Activated T-cell treated with anti-CD3 and anti-CD28 coated beads, Interleukin-2, amount 50 U/mL, for 72 hours (primary cell): ENCODE results near the gene IFT81. TPM values are rescaled to one million over a fixed set of nuclear protein-coding genes. Genes with fewer than 3 reads are reported as not detected.

Experiments used
- ATAC-seq, 2 donors: fragments of 150-1000 bp; cut with Tn5 transposase; replicated peaks in 1 of 2; 2 replicates each; pipeline ENCODE4 v1.10.0; 2021; ENCODE audit warnings: moderate library complexity in 2 of 2, mild to moderate bottlenecking in 1 of 2
- DNase-seq, 2 donors: peaks; one replicate each; pipeline ENCODE4 v3.0.0; 2021 to 2022; ENCODE audit warnings: mixed read lengths in 1 of 2
- H3K27ac Mint-ChIP-seq: one replicate; pipeline ENCODE4 v1.8.0; 2022; ENCODE audit warnings: mild to moderate bottlenecking, moderate library complexity, mixed read lengths
- H3K27me3 Mint-ChIP-seq: one replicate; pipeline ENCODE4 v1.8.0; 2022; ENCODE audit warnings: low read depth, mixed read lengths
- H3K36me3 Mint-ChIP-seq, 2 donors: one replicate each; pipeline ENCODE4 v1.8.0; 2022; ENCODE audit warnings: mixed read lengths in 2 of 2, mild to moderate bottlenecking in 1 of 2; ENCODE audit not compliant: insufficient read depth in 2 of 2
- H3K4me1 Mint-ChIP-seq: one replicate; pipeline ENCODE4 v1.8.0; 2022; ENCODE audit warnings: low read depth, mixed read lengths
- H3K4me3 Mint-ChIP-seq, 2 donors: one replicate each; pipeline ENCODE4 v1.8.0; 2022; ENCODE audit warnings: mild to moderate bottlenecking in 2 of 2, mixed read lengths in 2 of 2, moderate library complexity in 2 of 2
- H3K9me3 Mint-ChIP-seq, 2 donors: one replicate each; pipeline ENCODE4 v1.8.0; 2022; ENCODE audit warnings: mixed read lengths in 2 of 2
- total RNA-seq, 2 donors: library from RNA; stranded (reverse); gene quantifications; one replicate each; pipeline ENCODE4 v1.2.3, GENCODE V29; 2022

IFT81 gene
- total RNA-seq, 2 donors from 2014 or later = 1.3 to 1.4 TPM

DNA sequence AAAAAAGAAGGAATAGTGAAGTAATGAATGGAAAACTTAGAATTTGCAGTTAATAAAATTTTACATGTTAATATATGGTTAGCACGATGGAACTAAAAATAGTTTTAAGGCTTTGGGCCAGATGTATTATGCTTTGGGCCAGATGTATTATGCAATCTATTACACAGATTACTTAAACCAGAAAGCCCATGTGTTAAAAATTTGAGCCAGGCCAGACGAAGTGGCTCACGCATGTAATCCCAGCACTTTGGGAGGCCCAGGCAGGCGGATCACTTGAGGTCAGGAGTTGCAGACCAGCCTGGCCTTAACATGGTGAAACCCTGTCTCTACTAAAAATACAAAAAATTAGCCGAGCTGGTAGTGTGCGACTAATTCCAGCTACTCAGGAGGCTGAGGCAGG lies 17.2 kb downstream of the IFT81 start:
- Mint-ChIP-seq H3K27me3 (no peaks in the 10 kb centered on the region), H3K9me3 (no peaks in the 10 kb centered on the region), H3K4me3 (no peak overlapping the region), H3K27ac (no peak overlapping the region), H3K36me3 (no peaks in the 10 kb centered on the region), H3K4me1 (no peaks in the 10 kb centered on the region)
- DNase-seq (no peak), ATAC-seq (no peak)

DNA sequence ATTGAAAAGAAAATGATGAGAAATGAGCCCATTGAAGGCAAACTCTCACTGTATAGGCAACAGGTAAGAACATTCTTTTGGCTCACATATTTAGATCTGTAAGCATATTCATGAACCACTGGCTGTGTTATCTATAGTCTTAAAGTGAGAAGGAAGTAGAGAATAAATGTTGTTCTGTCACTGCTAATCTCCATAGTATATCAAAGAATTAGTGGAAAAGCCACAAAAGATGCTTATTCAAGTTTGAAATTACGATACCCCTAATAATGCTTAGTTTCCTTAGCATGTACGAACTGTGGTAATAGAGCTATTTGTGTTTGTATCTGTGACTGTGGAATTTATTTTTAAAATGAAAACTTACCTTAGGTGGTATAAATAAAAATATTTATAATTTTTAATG lies 22.8 kb downstream of the IFT81 start:
- Mint-ChIP-seq H3K27ac (no peak overlapping the region), H3K36me3 (no peaks in the 10 kb centered on the region)

GRCh38 chr12:110149086-110149660 lies 25.0 kb downstream of the IFT81 start:
- Mint-ChIP-seq H3K4me1 (peaks cover 7% of the 10 kb centered on the region), H3K27me3 (no peaks in the 10 kb centered on the region), H3K9me3 (no peaks in the 10 kb centered on the region), H3K27ac (no peak overlapping the region), H3K36me3 (no peaks in the 10 kb centered on the region), H3K4me3 (no peak overlapping the region)
- ATAC-seq = no peak
- no peak for DNase-seq

More for the DNA sequence above, 22.8 kb downstream of the IFT81 start:
- H3K27me3 Mint-ChIP-seq = no peaks in the 10 kb centered on the region
- no peaks in the 10 kb centered on the region for H3K9me3 Mint-ChIP-seq
- H3K4me1 Mint-ChIP-seq = peaks cover 7% of the 10 kb centered on the region
- no peak for DNase-seq
- ATAC-seq = no peak
- no peak overlapping the region for H3K4me3 Mint-ChIP-seq

- ATAC-seq (no peak), DNase-seq (no peak)
- no peaks in the 10 kb centered on the region for H3K27me3 Mint-ChIP-seq
- H3K4me1 Mint-ChIP-seq = peaks cover 9% of the 10 kb centered on the region
- H3K36me3 Mint-ChIP-seq = peaks cover 9 to 13% of the 10 kb centered on the region in 2 donors
- no peak overlapping the region for H3K4me3 Mint-ChIP-seq
- H3K27ac Mint-ChIP-seq = no peak overlapping the region
- peaks cover 7% of the 10 kb centered on the region in 2 donors for H3K9me3 Mint-ChIP-seq
These were observed 32.6 kb downstream of the IFT81 start for GRCh38 chr12:110156766-110157165.

DNA sequence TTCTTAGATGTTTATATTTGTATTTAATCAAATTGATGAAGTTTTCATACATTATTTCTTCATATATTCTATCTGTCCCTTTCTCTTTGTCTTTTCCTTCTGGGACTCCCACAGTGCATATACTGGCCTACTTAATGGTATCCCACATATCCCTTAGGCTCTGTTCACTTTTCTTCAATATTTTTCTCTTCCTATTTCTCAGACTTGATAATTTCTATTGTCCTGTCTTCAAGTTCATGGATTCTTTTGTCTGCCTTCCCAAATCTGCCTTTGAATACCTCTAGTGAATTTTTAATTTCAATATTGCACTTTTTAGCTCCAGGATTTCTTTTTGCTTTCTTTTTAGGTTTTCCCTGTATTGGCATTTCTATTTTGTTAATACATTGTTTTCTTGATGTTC lies 33.4 kb downstream of the IFT81 start:
- H3K27ac Mint-ChIP-seq = no peak overlapping the region
- no peak for DNase-seq
- H3K9me3 Mint-ChIP-seq = peaks cover 7% of the 10 kb centered on the region in 2 donors
- H3K4me1 Mint-ChIP-seq = peaks cover 9% of the 10 kb centered on the region
- H3K36me3 Mint-ChIP-seq = peaks cover 9 to 13% of the 10 kb centered on the region in 2 donors
- H3K4me3 Mint-ChIP-seq = no peak overlapping the region
- no peaks in the 10 kb centered on the region for H3K27me3 Mint-ChIP-seq
- ATAC-seq = no peak

DNA sequence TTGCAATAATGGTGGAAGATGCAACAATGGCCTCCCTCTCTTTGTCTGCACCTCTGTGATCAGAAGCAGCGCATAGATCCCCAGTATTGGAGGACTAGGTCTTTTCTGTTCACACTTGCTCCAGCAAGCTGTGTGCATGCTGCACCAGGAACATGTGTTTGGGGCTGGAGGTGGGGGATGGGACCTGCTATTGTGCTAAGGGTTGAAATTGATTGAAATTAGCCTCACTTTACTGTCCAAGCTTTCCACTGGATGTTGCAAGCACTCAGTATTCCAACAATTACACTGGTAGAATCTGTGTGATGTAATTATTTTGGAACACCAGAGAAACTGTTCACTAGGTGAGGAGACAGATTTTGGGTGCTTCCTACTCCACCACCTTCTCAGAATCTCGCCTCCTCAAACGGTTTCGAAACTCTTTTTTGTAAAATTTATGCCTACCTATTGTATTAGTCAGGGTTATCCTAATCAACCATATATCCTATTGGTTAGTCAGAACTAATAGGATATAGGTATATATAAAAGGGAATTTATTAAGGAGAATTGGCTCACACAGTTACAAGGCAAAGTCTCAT lies 35.6 kb downstream of the IFT81 start:
- no peak for ATAC-seq
- DNase-seq = no peak
- peaks cover 7% of the 10 kb centered on the region in 2 donors for H3K9me3 Mint-ChIP-seq
- H3K36me3 Mint-ChIP-seq = peaks cover 9 to 13% of the 10 kb centered on the region in 2 donors
- no peaks in the 10 kb centered on the region for H3K27me3 Mint-ChIP-seq
- no peak overlapping the region for H3K27ac Mint-ChIP-seq
- no peak overlapping the region for H3K4me3 Mint-ChIP-seq
- peaks cover 9% of the 10 kb centered on the region for H3K4me1 Mint-ChIP-seq

- Mint-ChIP-seq H3K4me3 (no peak overlapping the region), H3K27me3 (no peaks in the 10 kb centered on the region), H3K4me1 (no peaks in the 10 kb centered on the region)
These were observed 41.5 kb downstream of the IFT81 start for GRCh38 chr12:110165540-110166159.

GRCh38 chr12:110168732-110169455 lies 44.7 kb downstream of the IFT81 start:
- H3K36me3 Mint-ChIP-seq = peaks cover 0 to 1% of the 10 kb centered on the region in 2 donors
- H3K4me1 Mint-ChIP-seq = no peaks in the 10 kb centered on the region
- ATAC-seq (no peak), DNase-seq (no peak)
- H3K27me3 Mint-ChIP-seq = no peaks in the 10 kb centered on the region
- H3K4me3 Mint-ChIP-seq = no peak overlapping the region
- no peaks in the 10 kb centered on the region for H3K9me3 Mint-ChIP-seq
- H3K27ac Mint-ChIP-seq = no peak overlapping the region

More at GRCh38 chr12:110165540-110166159, 41.5 kb downstream of the IFT81 start:
- no peaks in the 10 kb centered on the region for H3K36me3 Mint-ChIP-seq
- no peaks in the 10 kb centered on the region for H3K9me3 Mint-ChIP-seq
- ATAC-seq (no peak), DNase-seq (no peak)
- H3K27ac Mint-ChIP-seq = no peak overlapping the region

DNA sequence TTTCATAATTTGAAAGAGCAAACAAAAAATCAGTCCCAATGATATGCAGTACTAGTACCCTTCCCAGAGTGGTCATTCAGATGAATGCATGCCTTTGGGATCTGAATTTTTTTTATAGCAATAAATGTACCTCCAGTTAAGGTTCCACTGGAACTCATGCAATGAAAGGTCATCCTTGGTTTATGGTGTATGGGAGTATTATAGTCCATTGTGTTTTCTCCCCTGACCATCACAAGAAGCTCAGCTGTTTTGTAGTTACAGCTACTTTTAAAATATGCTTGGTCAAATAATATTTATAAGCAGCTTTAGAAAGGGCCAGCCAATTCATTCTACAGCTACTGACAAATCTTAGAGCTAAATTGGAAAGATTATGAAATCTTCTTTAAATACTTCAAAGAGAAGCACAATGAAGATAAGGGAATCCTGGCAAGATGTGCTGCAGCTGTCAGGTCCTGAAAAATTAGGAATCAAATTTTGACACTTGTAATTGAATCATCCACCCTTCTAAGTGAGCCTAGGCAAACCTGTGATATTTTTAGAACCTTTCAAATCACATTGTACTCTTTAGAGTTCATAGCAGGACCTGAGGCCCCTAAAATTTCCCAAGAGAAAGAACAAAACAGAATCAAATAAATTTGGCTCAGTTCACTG lies 46.5 kb downstream of the IFT81 start:
- Mint-ChIP-seq H3K9me3 (no peaks in the 10 kb centered on the region), H3K27ac (no peak overlapping the region), H3K27me3 (no peaks in the 10 kb centered on the region), H3K4me1 (no peaks in the 10 kb centered on the region), H3K4me3 (no peak overlapping the region), H3K36me3 (peaks cover 0 to 1% of the 10 kb centered on the region in 2 donors)
- ATAC-seq (no peak), DNase-seq (no peak)

DNA sequence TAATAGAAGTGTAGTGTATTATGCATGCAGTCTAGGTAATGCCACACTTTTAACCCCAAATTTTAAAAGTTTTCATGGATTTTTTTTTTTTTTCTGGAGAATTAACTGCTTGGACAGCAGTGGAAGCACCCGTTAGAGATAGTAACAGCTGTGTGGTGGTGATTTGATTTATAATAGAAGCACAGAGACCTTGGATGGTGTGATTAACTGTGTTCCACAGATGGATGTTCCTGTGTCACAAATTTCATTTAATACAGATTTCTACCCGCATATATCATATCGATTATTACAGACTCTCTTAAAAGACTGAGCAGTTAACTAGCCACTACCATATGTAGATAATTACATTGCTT lies 47.0 kb downstream of the IFT81 start:
- Mint-ChIP-seq H3K27me3 (no peaks in the 10 kb centered on the region), H3K27ac (no peak overlapping the region), H3K9me3 (no peaks in the 10 kb centered on the region), H3K4me3 (no peak overlapping the region), H3K4me1 (no peaks in the 10 kb centered on the region), H3K36me3 (peaks cover 0 to 1% of the 10 kb centered on the region in 2 donors)
- ATAC-seq (no peak), DNase-seq (no peak)

DNA sequence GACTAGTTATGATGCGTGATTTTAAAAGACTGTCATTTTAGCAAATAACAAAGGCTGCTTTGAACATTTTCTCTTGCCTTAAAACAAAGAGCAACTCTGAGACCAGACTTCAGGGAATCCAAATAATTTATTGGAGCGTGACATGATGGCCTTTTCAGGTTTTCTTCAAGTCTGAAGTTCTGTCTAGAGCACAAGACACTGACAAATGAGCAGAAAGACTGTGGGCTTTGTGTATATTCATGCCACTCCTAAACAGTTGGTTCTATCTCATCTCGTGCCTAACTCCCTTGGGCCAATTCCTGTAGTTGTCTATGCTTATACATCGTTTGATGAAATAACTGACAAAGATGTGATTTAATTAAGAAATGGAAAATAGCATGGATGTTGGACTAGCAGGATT lies 47.5 kb downstream of the IFT81 start:
- H3K4me1 Mint-ChIP-seq = no peaks in the 10 kb centered on the region
- no peaks in the 10 kb centered on the region for H3K27me3 Mint-ChIP-seq
- H3K36me3 Mint-ChIP-seq = peaks cover 0 to 1% of the 10 kb centered on the region in 2 donors
- no peak for ATAC-seq
- no peak for DNase-seq
- H3K4me3 Mint-ChIP-seq = no peak overlapping the region
- no peak overlapping the region for H3K27ac Mint-ChIP-seq
- H3K9me3 Mint-ChIP-seq = no peaks in the 10 kb centered on the region

DNA sequence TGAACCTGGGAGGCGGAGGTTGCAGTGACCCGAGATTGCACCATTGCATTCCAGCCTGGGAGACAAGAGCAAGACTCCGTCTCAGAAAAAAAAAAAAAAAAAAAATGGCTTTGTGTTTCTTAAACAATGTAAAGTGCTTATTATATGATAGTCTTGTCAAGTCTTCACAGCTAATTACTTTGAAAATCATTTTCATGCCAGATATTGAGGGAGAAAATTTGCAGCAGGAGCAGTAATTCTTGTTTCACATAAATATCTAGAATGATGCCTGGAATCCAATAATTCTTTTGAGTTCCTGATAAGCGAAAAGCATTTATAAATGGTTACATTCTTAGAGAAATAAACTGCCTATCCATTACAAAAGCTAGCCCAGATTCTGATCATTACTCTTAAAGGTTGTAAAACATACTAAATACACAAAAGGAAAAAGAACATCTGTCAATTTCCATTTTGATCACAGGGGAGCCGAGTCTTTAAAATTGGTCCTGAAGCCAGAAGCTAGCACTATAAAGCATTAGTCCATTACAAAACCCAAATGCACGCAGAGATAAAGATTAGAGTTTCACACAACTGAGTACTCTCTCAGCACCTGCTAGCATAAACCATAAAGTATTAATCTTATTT lies 50.3 kb downstream of the IFT81 start:
- no peak for ATAC-seq
- Mint-ChIP-seq H3K9me3 (no peaks in the 10 kb centered on the region), H3K27ac (no peak overlapping the region), H3K4me1 (no peaks in the 10 kb centered on the region), H3K27me3 (no peaks in the 10 kb centered on the region), H3K36me3 (peaks cover 0 to 1% of the 10 kb centered on the region in 2 donors), H3K4me3 (no peak overlapping the region)
- no peak for DNase-seq

DNA sequence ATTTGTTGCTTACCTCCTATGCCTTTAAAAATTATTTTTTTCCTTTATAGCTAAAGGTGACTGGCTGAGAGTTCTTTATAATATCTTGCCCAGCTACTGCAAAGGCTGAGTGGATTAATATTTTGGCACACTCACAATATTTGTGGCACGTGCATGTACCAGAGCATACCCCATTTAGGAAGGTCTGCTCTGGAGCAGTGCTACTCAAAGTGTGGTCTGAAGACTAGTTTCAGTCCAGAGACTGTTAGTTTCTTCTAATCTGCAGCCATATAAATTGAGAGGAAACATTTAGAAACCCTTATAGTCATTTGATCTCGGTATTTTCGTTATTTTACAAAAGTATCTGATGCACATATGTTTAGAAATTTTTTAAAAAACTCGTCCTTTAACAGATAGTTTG lies 51.0 kb downstream of the IFT81 start:
- H3K36me3 Mint-ChIP-seq = peaks cover 0 to 1% of the 10 kb centered on the region in 2 donors
- H3K4me1 Mint-ChIP-seq = no peaks in the 10 kb centered on the region
- ATAC-seq (no peak), DNase-seq (no peak)
- no peak overlapping the region for H3K4me3 Mint-ChIP-seq
- H3K9me3 Mint-ChIP-seq = no peaks in the 10 kb centered on the region
- H3K27me3 Mint-ChIP-seq = no peaks in the 10 kb centered on the region
- H3K27ac Mint-ChIP-seq = no peak overlapping the region
